Common myeloid progenitor, CD34-positive (primary cell): ENCODE results near the gene TACR1.

Experiments used
- CTCF ChIA-PET: fragments of 350-600 bp; sonication (Branson Sonifier 250); formaldehyde crosslinking; loops from one replicate; lab custom pipeline; 2021; ENCODE audit warnings: antibody characterized with exemption; lab: Charles Lee
- POLR2A ChIA-PET: fragments of 350-600 bp; sonication (Branson Sonifier 250); formaldehyde crosslinking; loops from one replicate; lab custom pipeline; 2021; ENCODE audit warnings: antibody characterized with exemption; lab: Charles Lee
- DNase-seq, 3 donors: peaks; one replicate each; pipeline versions ENCODE4 v3.0.0 to v3.0.0-alpha.2; 2013
- H3K27ac ChIP-seq, 2 experiments: 1 replicate in 1 of 2; 2 replicates in 1 of 2; pipeline ENCODE4 v1.7.0; 2013; ENCODE audit warnings: inconsistent platforms in 2 of 2, low read length in 2 of 2, mild to moderate bottlenecking in 2 of 2, low read depth in 1 of 2, moderate library complexity in 1 of 2; ENCODE audit not compliant: severe bottlenecking in 2 of 2, insufficient read depth in 1 of 2, poor library complexity in 1 of 2
- H3K27me3 ChIP-seq, 5 experiments: replicated peaks in 2 of 5; 1 replicate in 3 of 5; 2 replicates in 2 of 5; pipeline versions ENCODE4 v1.6.1 to v1.7.0; 2013; ENCODE audit warnings: low read length in 4 of 5, mild to moderate bottlenecking in 2 of 5, moderate library complexity in 2 of 5, inconsistent platforms in 1 of 5; ENCODE audit not compliant: insufficient read depth in 5 of 5, control insufficient read depth in 4 of 5
- H3K36me3 ChIP-seq, 4 experiments: 1 replicate in 2 of 4; 2 replicates in 2 of 4; pipeline versions ENCODE4 v1.6.1 to v1.7.0; 2013; ENCODE audit warnings: low read length in 3 of 4, control low read depth in 1 of 4, mild to moderate bottlenecking in 1 of 4; ENCODE audit not compliant: control insufficient read depth in 4 of 4, insufficient read depth in 4 of 4
- H3K4me1 ChIP-seq, 4 experiments: 1 replicate in 3 of 4; 2 replicates in 1 of 4; pipeline versions ENCODE4 v1.6.1 to v1.7.1; 2013; ENCODE audit warnings: low read length in 3 of 4, mild to moderate bottlenecking in 3 of 4, control low read depth in 1 of 4, inconsistent platforms in 1 of 4, moderate library complexity in 1 of 4; ENCODE audit not compliant: control insufficient read depth in 4 of 4, insufficient read depth in 4 of 4; ENCODE audit errors: control extremely low read depth in 1 of 4
- H3K4me3 ChIP-seq, 7 experiments: 1 replicate in 4 of 7; 2 replicates in 3 of 7; pipeline versions ENCODE4 v1.5.1 to v1.7.0; 2013; ENCODE audit warnings: mild to moderate bottlenecking in 7 of 7, low read length in 6 of 7, moderate library complexity in 6 of 7, inconsistent platforms in 2 of 7, low read depth in 2 of 7, control low read depth in 1 of 7; ENCODE audit not compliant: insufficient read depth in 4 of 7, control insufficient read depth in 1 of 7; ENCODE audit errors: extremely low read depth in 1 of 7
- H3K9me3 ChIP-seq, 5 experiments: 1 replicate in 4 of 5; 2 replicates in 1 of 5; pipeline versions ENCODE4 v1.6.1 to v1.7.1; 2013; ENCODE audit warnings: low read length in 4 of 5, mild to moderate bottlenecking in 2 of 5, inconsistent platforms in 1 of 5, low read depth in 1 of 5, moderate library complexity in 1 of 5; ENCODE audit not compliant: control insufficient read depth in 4 of 5, insufficient read depth in 2 of 5; ENCODE audit errors: control extremely low read depth in 1 of 5
- WGBS: methylation state at CpG from one replicate; pipeline ENCODE4 v1.1.5; 2013; ENCODE audit not compliant: insufficient coverage; 5-methylcytosine and 5-hydroxymethylcytosine counted together

The TACR1 gene

DNA sequence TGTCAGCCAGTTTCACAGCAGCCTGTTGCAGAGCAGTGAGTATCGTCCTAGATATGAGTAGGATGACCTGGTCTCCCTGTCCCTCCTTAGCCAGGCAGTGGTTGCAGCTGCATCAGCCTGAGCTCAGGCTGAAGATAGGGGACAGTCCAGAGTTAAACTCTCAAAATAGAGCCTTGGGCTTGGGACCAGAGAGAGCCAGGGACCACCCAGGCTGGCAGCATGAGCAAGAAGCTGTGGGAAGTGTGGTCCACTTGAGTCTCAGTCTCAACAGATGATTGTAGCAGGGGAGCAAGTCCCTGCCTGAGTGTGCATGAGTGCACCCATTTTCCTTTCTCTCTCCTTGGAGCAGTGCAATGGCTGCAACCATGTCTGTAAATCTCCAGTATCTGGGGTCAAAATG lies 38.0 kb upstream of the TACR1 start:
- no peak for DNase-seq
- Histone ChIP-seq H3K36me3 (no peaks in the 10 kb centered on the region), H3K4me3 (no peak overlapping the region), H3K27ac (no peak overlapping the region), H3K9me3 (peaks cover 0 to 5% (median 4%) of the 10 kb centered on the region in 5 experiments), H3K27me3 (peaks cover 0 to 2% (median 0%) of the 10 kb centered on the region in 5 experiments), H3K4me1 (no peaks in the 10 kb centered on the region)
- WGBS: 100% methylated on average over 1 of the region's 1 CpG
- ChIA-PET POLR2A (no interaction called here), CTCF (no interaction called here)

GRCh38 chr2:75233965-75234364 lies 34.6 kb upstream of the TACR1 start:
- POLR2A ChIA-PET: no interaction called here
- Histone ChIP-seq H3K36me3 (no peaks in the 10 kb centered on the region), H3K9me3 (no peaks in the 10 kb centered on the region), H3K27ac (no peak overlapping the region), H3K4me1 (no peaks in the 10 kb centered on the region), H3K27me3 (peaks cover 0 to 3% (median 0%) of the 10 kb centered on the region in 5 experiments), H3K4me3 (no peak overlapping the region)
- DNase-seq: no peak
- WGBS: 100% methylated on average over 4 of the region's 4 CpGs
- CTCF ChIA-PET: no interaction called here

DNA sequence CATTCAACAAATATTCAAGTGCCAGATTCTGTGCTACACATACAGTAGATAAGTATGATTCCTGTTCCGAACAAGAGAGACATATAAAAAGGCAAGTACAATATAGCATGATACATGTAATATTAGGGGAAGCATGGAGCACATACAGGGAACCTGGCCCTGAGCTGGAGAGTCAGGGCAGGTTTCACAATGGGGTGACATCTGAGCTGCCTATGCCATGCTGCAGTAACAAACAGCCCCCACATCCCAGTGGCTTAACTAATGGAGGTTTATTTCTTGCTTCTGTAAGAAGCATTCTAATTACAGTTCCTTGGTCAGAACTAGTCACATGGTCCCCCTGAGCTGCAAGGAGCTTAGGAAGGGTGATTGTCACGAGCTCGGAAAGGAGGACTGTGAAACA lies 27.3 kb upstream of the TACR1 start:
- 81% methylated on average over 2 of the region's 3 CpGs for WGBS
- no peaks in the 10 kb centered on the region for H3K9me3 ChIP-seq
- no peak overlapping the region for H3K4me3 ChIP-seq
- no peaks in the 10 kb centered on the region for H3K36me3 ChIP-seq
- POLR2A ChIA-PET: no interaction called here
- no peak overlapping the region for H3K27ac ChIP-seq
- peaks cover 0 to 6% (median 0%) of the 10 kb centered on the region in 5 experiments for H3K27me3 ChIP-seq
- DNase-seq: no peak
- no peaks in the 10 kb centered on the region for H3K4me1 ChIP-seq
- CTCF ChIA-PET: no interaction called here

GRCh38 chr2:75226099-75226498 lies 26.8 kb upstream of the TACR1 start:
- WGBS: no CpG with 5 or more reads among the region's 3 CpGs

GRCh38 chr2:75224636-75225094 lies 25.3 kb upstream of the TACR1 start:
- CTCF ChIA-PET: no interaction called here
- POLR2A ChIA-PET: no interaction called here
- no peaks in the 10 kb centered on the region for H3K9me3 ChIP-seq
- no peak overlapping the region for H3K27ac ChIP-seq
- no peak for DNase-seq
- H3K4me3 ChIP-seq: no peak overlapping the region
- H3K4me1 ChIP-seq: no peaks in the 10 kb centered on the region
- WGBS: 100% methylated on average over 2 of the region's 4 CpGs
- H3K27me3 ChIP-seq: peaks cover 0 to 6% (median 0%) of the 10 kb centered on the region in 5 experiments
- no peaks in the 10 kb centered on the region for H3K36me3 ChIP-seq

More at GRCh38 chr2:75226099-75226498, 26.8 kb upstream of the TACR1 start:
- Histone ChIP-seq H3K27me3 (peaks cover 0 to 6% (median 0%) of the 10 kb centered on the region in 5 experiments), H3K36me3 (no peaks in the 10 kb centered on the region), H3K9me3 (no peaks in the 10 kb centered on the region), H3K4me3 (no peak overlapping the region), H3K4me1 (no peaks in the 10 kb centered on the region), H3K27ac (no peak overlapping the region)
- ChIA-PET CTCF (no interaction called here), POLR2A (no interaction called here)
- no peak for DNase-seq

DNA sequence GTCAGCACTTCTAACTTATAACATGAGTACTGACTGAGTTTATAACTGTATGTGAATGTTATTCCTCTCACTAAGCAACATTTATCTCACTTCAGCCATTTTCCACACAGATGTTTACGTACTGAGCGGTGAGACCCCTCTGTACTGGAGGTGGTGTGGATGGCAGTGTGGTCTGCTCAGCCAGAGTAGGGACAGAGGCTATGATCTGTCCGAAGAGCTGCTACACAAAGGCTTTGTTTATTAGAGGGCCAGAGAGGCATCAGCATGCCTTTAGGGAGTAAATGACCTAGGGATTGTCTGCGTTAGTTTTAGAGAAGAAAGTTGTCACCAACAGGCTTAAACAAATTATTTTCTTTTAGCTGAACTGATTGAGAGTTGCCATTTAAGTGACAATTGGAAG lies 23.2 kb upstream of the TACR1 start:
- WGBS: 100% methylated on average over 2 of the region's 4 CpGs
- Histone ChIP-seq H3K27me3 (peaks cover 0 to 2% (median 0%) of the 10 kb centered on the region in 5 experiments), H3K27ac (no peak overlapping the region), H3K4me1 (no peaks in the 10 kb centered on the region), H3K9me3 (no peaks in the 10 kb centered on the region), H3K4me3 (no peak overlapping the region), H3K36me3 (no peaks in the 10 kb centered on the region)
- no peak for DNase-seq
- ChIA-PET POLR2A (no interaction called here), CTCF (no interaction called here)

DNA sequence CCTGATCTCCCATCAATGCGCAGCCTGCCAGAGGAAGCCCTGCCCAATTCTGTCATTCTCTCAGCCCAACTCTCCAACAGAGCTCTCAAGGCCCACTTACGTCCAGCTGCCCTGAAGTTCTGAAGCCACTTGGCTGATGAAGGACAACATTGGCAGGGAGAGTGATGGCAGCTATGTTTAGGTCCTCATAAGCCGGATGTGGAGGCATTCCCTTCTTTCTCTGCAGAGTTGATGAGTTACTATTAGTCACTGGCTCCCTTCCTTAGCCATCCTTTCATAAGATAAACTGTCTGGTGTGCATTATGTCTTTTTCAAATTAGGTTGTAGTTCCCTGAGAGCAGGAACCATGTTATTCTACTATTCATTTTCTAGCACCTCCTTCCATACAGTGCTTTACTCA lies 22.5 kb upstream of the TACR1 start:
- H3K9me3 ChIP-seq: no peaks in the 10 kb centered on the region
- POLR2A ChIA-PET: no interaction called here
- 100% methylated on average over 2 of the region's 3 CpGs for WGBS

More for the DNA sequence above, 22.5 kb upstream of the TACR1 start:
- Histone ChIP-seq H3K27me3 (peaks cover 0 to 2% (median 0%) of the 10 kb centered on the region in 5 experiments), H3K4me3 (no peak overlapping the region), H3K4me1 (no peaks in the 10 kb centered on the region), H3K36me3 (no peaks in the 10 kb centered on the region), H3K27ac (no peak overlapping the region)
- CTCF ChIA-PET: no interaction called here
- DNase-seq: no peak
